Ovary (tissue), 10 donors: ENCODE measurements around the gene KIZ. TPM values are rescaled to one million over a fixed set of nuclear protein-coding genes. Genes with fewer than 3 reads are reported as not detected.

Source experiments
- DNase-seq, 5 donors: peaks; one replicate each; pipeline ENCODE4 v3.0.0-alpha.2; 2019 to 2020
- H3K27ac ChIP-seq, 2 donors: fragments of 200-600 bp; one replicate each; pipeline versions ENCODE4 v1.5.1 to v1.8.0; 2019 to 2022
- H3K27me3 ChIP-seq: fragments of 200-600 bp; one replicate; pipeline ENCODE4 v1.8.0; 2022
- H3K36me3 ChIP-seq: fragments of 200-600 bp; sonication (generic); one replicate; pipeline ENCODE4 v1.5.1; 2019
- H3K4me1 ChIP-seq: one replicate; pipeline ENCODE4 v1.8.1; 2013; ENCODE audit warnings: mild to moderate bottlenecking, moderate library complexity; ENCODE audit not compliant: insufficient read depth
- H3K4me3 ChIP-seq: fragments of 200-600 bp; sonication (generic); one replicate; pipeline ENCODE4 v1.5.1; 2017
- H3K9me3 ChIP-seq, 2 donors: fragments of 200-600 bp in 1 of 2; sonication (generic) in 1 of 2; one replicate each; pipeline versions ENCODE4 v1.5.1 to v1.8.1; 2013 to 2019; ENCODE audit warnings: mild to moderate bottlenecking in 1 of 2, moderate library complexity in 1 of 2
- CTCF ChIP-seq, 3 donors: fragments of 450-650 bp in 2 of 3; fragments of 200-600 bp in 1 of 3; IDR thresholded peaks; one replicate each; pipeline versions ENCODE4 v1.5.1 to v1.8.0; 2016 to 2022; ENCODE audit warnings: antibody characterized with exemption in 3 of 3, mild to moderate bottlenecking in 1 of 3
- EP300 ChIP-seq: sonication (generic); formaldehyde crosslinking; IDR thresholded peaks from one replicate; pipeline ENCODE4 v1.6.1; 2017; ENCODE audit warnings: antibody characterized with exemption
- POLR2A ChIP-seq: fragments of 450-650 bp; IDR thresholded peaks from one replicate; pipeline ENCODE4 v1.6.1; 2017; ENCODE audit warnings: antibody characterized with exemption, mild to moderate bottlenecking, moderate library complexity
- WGBS, 3 donors: extraction: QIAGEN DNeasy Blood & Tissue Kit in 1 of 3; methylation state at CpG; one replicate each; pipeline versions ENCODE4 v1.1.5 to v1.1.7; 2013 to 2017; 5-methylcytosine and 5-hydroxymethylcytosine counted together
- intact Hi-C, 4 donors: fragments of 100-400 bp; cut with DNase I; formaldehyde crosslinking; loops; one replicate each; pipeline versions ENCODE4 v1.11.0 to v1.15.1; 2022 to 2023
- long read RNA-seq, 3 donors: library from polyadenylated mRNA in 2 of 3; unstranded in 2 of 3; transcript quantifications; one replicate each; pipeline ENCODE4 v2.0.0 and lab custom pipeline, GENCODE V29; 2021 to 2026
- polyA plus RNA-seq, 2 donors: library from polyadenylated mRNA; stranded (reverse); fragments of 200-250 nt in 1 of 2; fragments of 350-450 nt in 1 of 2; fragmentation: Illumina TruSeq in 1 of 2; extraction: RNeasy Lipid Tissue Mini Kit (QIAGEN cat#74804) in 1 of 2; gene quantifications; one replicate each; pipeline ENCODE4 v1.2.3, GENCODE V29; 2013 to 2014
- total RNA-seq, 7 donors: library from RNA; depleted of rRNA in 2 of 7; stranded (reverse); fragments of >200 nt in 2 of 7; fragmentation: NEBNext Ultra II Directional in 3 of 7; extraction: Animal tissue kit (Norgen Biotek cat#: 25700) in 3 of 7; gene quantifications; one replicate each; pipeline versions ENCODE4 v1.1.0 to v1.2.4, GENCODE V29; 2016 to 2023
- donor health status: DM: no; HTN: no; CAD: no; lungs with moderate emphysema.
- donor health status: DM: no; HTN: no; CAD: no.
- donor health status: Bipolar disorder and iron deficiency.
- donor health status: DM: yes; HTN: yes; CAD: no.
- donor health status: DM: no; HTN: no; CAD: no.
- donor health status: DM: yes; HTN: yes; CAD: no.

Gene KIZ
- total RNA-seq (10 to 100 TPM; 20.5 to 59.5 (median 44.7) TPM), polyA plus RNA-seq (10 to 100 TPM; 35.3 to 42.1 TPM)
- long read RNA-seq, donor 1, transcript KIZ-210 (13 exons, 2,130 nt) = major isoform, 81 of 143 reads
- long read RNA-seq, donor 1, partial matches to known transcripts = 26 of 143 reads
- long read RNA-seq, donor 1, other reads (novel, unspliced or antisense) = 29 of 143 reads
- long read RNA-seq, donor 2, transcript KIZ-210 (13 exons, 2,130 nt) = major isoform, 6 of 319 reads
- long read RNA-seq, donor 2, partial matches to known transcripts = 313 of 319 reads
- long read RNA-seq, donor 2, other reads (novel, unspliced or antisense) = 0 of 319 reads
- long read RNA-seq, donor 3, transcript KIZ-210 (13 exons, 2,130 nt) = major isoform, 23 of 35 reads
- long read RNA-seq, donor 3, partial matches to known transcripts = 2 of 35 reads
- long read RNA-seq, donor 3, other reads (novel, unspliced or antisense) = 10 of 35 reads

- intact Hi-C loops = no loop called here
- 0 to 1% (median 1%) methylated on average over 28 to 66 of the region's 66 CpGs for WGBS, 3 donors
- TF ChIP-seq POLR2A (peak; percentile 73), CTCF (IDR thresholded peaks at IDR 0.05) (peak; percentile 41 to 72 (median 68)), EP300 (no peak)
Measured at GRCh38 chr20:21125849-21126580, at the start of gene KIZ. TSS of gene KIZ (plus strand) at chr20:21126082. CDS start at chr20:21126116, 34 bp downstream.

GRCh38 chr20:21077809-21078345 lies 48.0 kb upstream of the KIZ start:
- Histone ChIP-seq H3K36me3 (no peaks in the 10 kb centered on the region), H3K27me3 (no peaks in the 10 kb centered on the region), H3K9me3 (no peaks in the 10 kb centered on the region), H3K4me1 (no peaks in the 10 kb centered on the region), H3K4me3 (no peak overlapping the region), H3K27ac (no peak overlapping the region)
- intact Hi-C loops = no loop called here
- WGBS, 3 donors = 32 to 48% (median 38%) methylated on average over 4 of the region's 4 CpGs
- TF ChIP-seq POLR2A = no peak
- DNase-seq = no peak

More at GRCh38 chr20:21125849-21126580, at the start of gene KIZ:
- Histone ChIP-seq H3K4me1 (no peaks in the 10 kb centered on the region), H3K27me3 (no peaks in the 10 kb centered on the region), H3K9me3 (no peaks in the 10 kb centered on the region), H3K36me3 (no peaks in the 10 kb centered on the region), H3K4me3 (peak within 1 kb of the TSS; percentile 97), H3K27ac (peak within 1 kb of the TSS; percentile 9 to 70)
- peak; percentile 97 to 99 (median 98) for DNase-seq

- TF ChIP-seq EP300 (no peak), POLR2A (no peak)
- Histone ChIP-seq H3K27me3 (no peaks in the 10 kb centered on the region), H3K9me3 (no peaks in the 10 kb centered on the region), H3K36me3 (no peaks in the 10 kb centered on the region), H3K4me3 (no peak overlapping the region), H3K4me1 (no peaks in the 10 kb centered on the region), H3K27ac (no peak overlapping the region)
- intact Hi-C loops = no loop called here
- DNase-seq = no peak
- 47 to 53% (median 48%) methylated on average over 2 of the region's 2 CpGs for WGBS, 3 donors
Measured at GRCh38 chr20:21082584-21082983, 43.3 kb upstream of the KIZ start.

- TF ChIP-seq EP300 (no peak), CTCF (IDR thresholded peaks at IDR 0.05) (no peak), POLR2A (no peak)
- H3K9me3 ChIP-seq = no peaks in the 10 kb centered on the region
- no peaks in the 10 kb centered on the region for H3K4me1 ChIP-seq
- H3K27me3 ChIP-seq = no peaks in the 10 kb centered on the region
- DNase-seq = no peak
- H3K4me3 ChIP-seq = no peak overlapping the region
- intact Hi-C loops = no loop called here
- H3K27ac ChIP-seq = no peak overlapping the region
- 17 to 42% (median 19%) methylated on average over 2 of the region's 2 CpGs for WGBS, 3 donors
- no peaks in the 10 kb centered on the region for H3K36me3 ChIP-seq
Measured at GRCh38 chr20:21083825-21084325, 42.0 kb upstream of the KIZ start.

- H3K36me3 ChIP-seq = no peaks in the 10 kb centered on the region
- intact Hi-C loops = no loop called here
- H3K27ac ChIP-seq = no peak overlapping the region
- no peaks in the 10 kb centered on the region for H3K4me1 ChIP-seq
- no peaks in the 10 kb centered on the region for H3K9me3 ChIP-seq
- no peak overlapping the region for H3K4me3 ChIP-seq
- H3K27me3 ChIP-seq = no peaks in the 10 kb centered on the region
- WGBS, 3 donors = 78 to 83% (median 80%) methylated on average over 9 of the region's 9 CpGs
- TF ChIP-seq EP300 = no peak
- no peak for TF ChIP-seq CTCF (IDR thresholded peaks at IDR 0.05)
- no peak for TF ChIP-seq POLR2A
- DNase-seq = no peak
Measured at GRCh38 chr20:21087862-21088540, 37.9 kb upstream of the KIZ start.
